Activated T-helper 1 cell treated with anti-CD3 and anti-CD28 coated beads, Interleukin-12 subunit alpha, Interleukin-12 subunit beta, Interleukin-2, Interleukin-4 antibody, amounts not matched to agents 30 ng/mL and 10 ng/mL and 1 ng/mL, durations not matched to agents 14 hours and 24 hours and 36 hours (primary cell): ENCODE results near the gene FYB2. TPM values are rescaled to one million over a fixed set of nuclear protein-coding genes. Genes with fewer than 3 reads are reported as not detected.

Experiments used
- DNase-seq: peaks from one replicate; pipeline ENCODE4 v3.0.0; 2021; ENCODE audit warnings: low spot score
- H3K27ac Mint-ChIP-seq: one replicate; pipeline ENCODE4 v1.8.0; 2021; ENCODE audit warnings: mild to moderate bottlenecking, mixed read lengths
- H3K27me3 Mint-ChIP-seq: one replicate; pipeline ENCODE4 v1.8.0; 2022; ENCODE audit warnings: mild to moderate bottlenecking, moderate library complexity, mixed read lengths; ENCODE audit not compliant: insufficient read depth
- H3K36me3 Mint-ChIP-seq: one replicate; pipeline ENCODE4 v1.8.0; 2021; ENCODE audit warnings: low read depth, mixed read lengths
- H3K4me1 Mint-ChIP-seq: one replicate; pipeline ENCODE4 v1.8.0; 2021; ENCODE audit warnings: low read depth, mixed read lengths
- H3K4me3 Mint-ChIP-seq: one replicate; pipeline ENCODE4 v1.8.0; 2021; ENCODE audit warnings: mild to moderate bottlenecking, moderate library complexity, mixed read lengths
- H3K9me3 Mint-ChIP-seq: one replicate; pipeline ENCODE4 v1.8.0; 2021; ENCODE audit warnings: mixed read lengths
- intact Hi-C: fragments of 100-400 bp; cut with micrococcal nuclease; formaldehyde crosslinking; loops from one replicate; pipeline ENCODE4 v1.15.1; 2024
- total RNA-seq: library from RNA; stranded (reverse); gene quantifications from 2 replicates; pipeline ENCODE4 v1.2.3, GENCODE V29; 2022

Gene FYB2
- total RNA-seq, 1 donor from 2014 or later = not detected

GRCh38 chr1:56830052-56830451 lies 10.8 kb upstream of the FYB2 start:
- no peaks in the 10 kb centered on the region for H3K4me1 Mint-ChIP-seq
- peaks cover 1% of the 10 kb centered on the region for H3K27me3 Mint-ChIP-seq
- no peak for DNase-seq
- no peaks in the 10 kb centered on the region for H3K36me3 Mint-ChIP-seq
- intact Hi-C loops = loop anchor here (10.0 kb wide), 2 partner anchors 395 to 1685 kb away; no protein-coding TSS in a partner anchor
- H3K9me3 Mint-ChIP-seq = no peaks in the 10 kb centered on the region
- no peak overlapping the region for H3K27ac Mint-ChIP-seq
- no peak overlapping the region for H3K4me3 Mint-ChIP-seq

- Mint-ChIP-seq H3K4me3 (no peak overlapping the region), H3K4me1 (no peaks in the 10 kb centered on the region), H3K36me3 (no peaks in the 10 kb centered on the region), H3K27me3 (peaks cover 1% of the 10 kb centered on the region), H3K27ac (no peak overlapping the region), H3K9me3 (no peaks in the 10 kb centered on the region)
- no peak for DNase-seq
- intact Hi-C loops = no loop called here
Observed at GRCh38 chr1:56827711-56828110, 8.5 kb upstream of the FYB2 start.

GRCh38 chr1:56825436-56825835 lies 6.2 kb upstream of the FYB2 start:
- peaks cover 1% of the 10 kb centered on the region for H3K27me3 Mint-ChIP-seq
- intact Hi-C loops = no loop called here
- no peak overlapping the region for H3K27ac Mint-ChIP-seq

GRCh38 chr1:56824938-56825337 lies 5.7 kb upstream of the FYB2 start:
- DNase-seq = no peak
- intact Hi-C loops = loop anchor here (5.0 kb wide), 1 partner anchor 1543 kb away; no protein-coding TSS in a partner anchor
- Mint-ChIP-seq H3K9me3 (no peaks in the 10 kb centered on the region), H3K27ac (no peak overlapping the region), H3K27me3 (peaks cover 1% of the 10 kb centered on the region), H3K36me3 (no peaks in the 10 kb centered on the region), H3K4me3 (no peak overlapping the region), H3K4me1 (no peaks in the 10 kb centered on the region)

More at GRCh38 chr1:56825436-56825835, 6.2 kb upstream of the FYB2 start:
- H3K4me1 Mint-ChIP-seq = no peaks in the 10 kb centered on the region
- no peaks in the 10 kb centered on the region for H3K36me3 Mint-ChIP-seq
- DNase-seq = no peak
- H3K9me3 Mint-ChIP-seq = no peaks in the 10 kb centered on the region
- no peak overlapping the region for H3K4me3 Mint-ChIP-seq

- no peak overlapping the region for H3K4me3 Mint-ChIP-seq
- H3K4me1 Mint-ChIP-seq = no peaks in the 10 kb centered on the region
- H3K36me3 Mint-ChIP-seq = no peaks in the 10 kb centered on the region
- H3K27me3 Mint-ChIP-seq = peaks cover 1% of the 10 kb centered on the region
- no peaks in the 10 kb centered on the region for H3K9me3 Mint-ChIP-seq
- intact Hi-C loops = loop anchor here (5.0 kb wide), 1 partner anchor 1542 kb away; no protein-coding TSS in a partner anchor
- no peak overlapping the region for H3K27ac Mint-ChIP-seq
- DNase-seq = no peak
Observed at GRCh38 chr1:56824271-56824670, 5.1 kb upstream of the FYB2 start.

- no peaks in the 10 kb centered on the region for H3K36me3 Mint-ChIP-seq
- intact Hi-C loops = loop anchor here (5.0 kb wide), 1 partner anchor 1539 kb away; no protein-coding TSS in a partner anchor
- no peak overlapping the region for H3K4me3 Mint-ChIP-seq
- peaks cover 5% of the 10 kb centered on the region for H3K27me3 Mint-ChIP-seq
- no peaks in the 10 kb centered on the region for H3K9me3 Mint-ChIP-seq
- no peak overlapping the region for H3K27ac Mint-ChIP-seq
- DNase-seq = no peak
- no peaks in the 10 kb centered on the region for H3K4me1 Mint-ChIP-seq
Observed at GRCh38 chr1:56821462-56821797, 2.2 kb upstream of the FYB2 start.

GRCh38 chr1:56820755-56821461 lies 1.7 kb upstream of the FYB2 start:
- intact Hi-C loops = loop anchor here (5.0 kb wide), 1 partner anchor 1539 kb away; no protein-coding TSS in a partner anchor
- Mint-ChIP-seq H3K9me3 (no peaks in the 10 kb centered on the region), H3K27ac (no peak overlapping the region), H3K36me3 (no peaks in the 10 kb centered on the region), H3K4me1 (no peaks in the 10 kb centered on the region), H3K4me3 (no peak overlapping the region), H3K27me3 (peaks cover 5% of the 10 kb centered on the region)
- DNase-seq = peak; percentile 52

GRCh38 chr1:56817716-56818463 lies 1.3 kb downstream of the FYB2 start:
- H3K4me1 Mint-ChIP-seq = no peaks in the 10 kb centered on the region
- intact Hi-C loops = no loop called here
- no peak overlapping the region for H3K4me3 Mint-ChIP-seq
- no peaks in the 10 kb centered on the region for H3K36me3 Mint-ChIP-seq
- H3K9me3 Mint-ChIP-seq = peaks cover 4% of the 10 kb centered on the region
- H3K27ac Mint-ChIP-seq = no peak overlapping the region
- peaks cover 9% of the 10 kb centered on the region for H3K27me3 Mint-ChIP-seq
- no peak for DNase-seq

GRCh38 chr1:56816909-56817308 lies 2.3 kb downstream of the FYB2 start:
- no peak overlapping the region for H3K4me3 Mint-ChIP-seq
- peaks cover 4% of the 10 kb centered on the region for H3K9me3 Mint-ChIP-seq
- no peaks in the 10 kb centered on the region for H3K36me3 Mint-ChIP-seq
- H3K27me3 Mint-ChIP-seq = peaks cover 9% of the 10 kb centered on the region
- no peak overlapping the region for H3K27ac Mint-ChIP-seq
- H3K4me1 Mint-ChIP-seq = no peaks in the 10 kb centered on the region
- intact Hi-C loops = no loop called here
- DNase-seq = no peak

- Mint-ChIP-seq H3K9me3 (peaks cover 4% of the 10 kb centered on the region), H3K36me3 (no peaks in the 10 kb centered on the region), H3K27ac (no peak overlapping the region), H3K27me3 (peaks cover 9% of the 10 kb centered on the region), H3K4me3 (no peak overlapping the region), H3K4me1 (no peaks in the 10 kb centered on the region)
- intact Hi-C loops = no loop called here
- DNase-seq = no peak
Observed at GRCh38 chr1:56816264-56816663, 2.9 kb downstream of the FYB2 start.

- Mint-ChIP-seq H3K27me3 (peaks cover 12% of the 10 kb centered on the region), H3K4me1 (no peaks in the 10 kb centered on the region), H3K9me3 (peaks cover 4% of the 10 kb centered on the region), H3K36me3 (no peaks in the 10 kb centered on the region), H3K4me3 (no peak overlapping the region), H3K27ac (no peak overlapping the region)
- DNase-seq = no peak
- intact Hi-C loops = no loop called here
Observed at GRCh38 chr1:56814205-56814604, 5.0 kb downstream of the FYB2 start.

- DNase-seq = no peak
- H3K4me3 Mint-ChIP-seq = no peak overlapping the region
- H3K4me1 Mint-ChIP-seq = no peaks in the 10 kb centered on the region
- no peak overlapping the region for H3K27ac Mint-ChIP-seq
- intact Hi-C loops = no loop called here
- peaks cover 4% of the 10 kb centered on the region for H3K9me3 Mint-ChIP-seq
- peaks cover 7% of the 10 kb centered on the region for H3K27me3 Mint-ChIP-seq
- no peaks in the 10 kb centered on the region for H3K36me3 Mint-ChIP-seq
Observed at GRCh38 chr1:56811331-56811730, 7.9 kb downstream of the FYB2 start.

GRCh38 chr1:56808410-56808809 lies 10.8 kb downstream of the FYB2 start:
- intact Hi-C loops = no loop called here
- H3K36me3 Mint-ChIP-seq = no peaks in the 10 kb centered on the region
- DNase-seq = no peak
- no peak overlapping the region for H3K27ac Mint-ChIP-seq
- no peaks in the 10 kb centered on the region for H3K9me3 Mint-ChIP-seq
- H3K4me1 Mint-ChIP-seq = no peaks in the 10 kb centered on the region
- no peak overlapping the region for H3K4me3 Mint-ChIP-seq
- H3K27me3 Mint-ChIP-seq = peaks cover 3% of the 10 kb centered on the region
